ENCODE results near the gene JARID2. TPM values are rescaled to one million over a fixed set of nuclear protein-coding genes. Genes with fewer than 3 reads are reported as not detected.

Gene JARID2
- polyA plus RNA-seq, 1 donor from 2014 or later, result 25.5 TPM

- peaks cover 11% of the 10 kb centered on the region for H3K36me3 ChIP-seq (ENCODE audit: insufficient read depth, low read length)
- no peak overlapping the region for H3K9ac ChIP-seq (ENCODE audit: low read length)
- H3K9me2 ChIP-seq (ENCODE audit: insufficient read depth, low read length), result no peaks in the 10 kb centered on the region
- H3K9me3 ChIP-seq (ENCODE audit: low read length), result no peaks in the 10 kb centered on the region
- no peak overlapping the region for H3K27ac ChIP-seq (ENCODE audit: low read length)
- no peaks in the 10 kb centered on the region for H3K79me2 ChIP-seq (replicated peaks; ENCODE audit: insufficient read depth, low read length)
- H3K27me3 ChIP-seq (ENCODE audit: insufficient read depth, low read depth, low read length), result no peaks in the 10 kb centered on the region
- no peak overlapping the region for H3K4me3 ChIP-seq (ENCODE audit: low read length)
- no peaks in the 10 kb centered on the region for H3F3A ChIP-seq (ENCODE audit: insufficient read depth, low read length, poor library complexity, severe bottlenecking)
- TF ChIP-seq, protein P1, sequence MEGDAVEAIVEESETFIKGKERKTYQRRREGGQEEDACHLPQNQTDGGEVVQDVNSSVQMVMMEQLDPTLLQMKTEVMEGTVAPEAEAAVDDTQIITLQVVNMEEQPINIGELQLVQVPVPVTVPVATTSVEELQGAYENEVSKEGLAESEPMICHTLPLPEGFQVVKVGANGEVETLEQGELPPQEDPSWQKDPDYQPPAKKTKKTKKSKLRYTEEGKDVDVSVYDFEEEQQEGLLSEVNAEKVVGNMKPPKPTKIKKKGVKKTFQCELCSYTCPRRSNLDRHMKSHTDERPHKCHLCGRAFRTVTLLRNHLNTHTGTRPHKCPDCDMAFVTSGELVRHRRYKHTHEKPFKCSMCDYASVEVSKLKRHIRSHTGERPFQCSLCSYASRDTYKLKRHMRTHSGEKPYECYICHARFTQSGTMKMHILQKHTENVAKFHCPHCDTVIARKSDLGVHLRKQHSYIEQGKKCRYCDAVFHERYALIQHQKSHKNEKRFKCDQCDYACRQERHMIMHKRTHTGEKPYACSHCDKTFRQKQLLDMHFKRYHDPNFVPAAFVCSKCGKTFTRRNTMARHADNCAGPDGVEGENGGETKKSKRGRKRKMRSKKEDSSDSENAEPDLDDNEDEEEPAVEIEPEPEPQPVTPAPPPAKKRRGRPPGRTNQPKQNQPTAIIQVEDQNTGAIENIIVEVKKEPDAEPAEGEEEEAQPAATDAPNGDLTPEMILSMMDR (IDR thresholded peaks at IDR 0.05; ENCODE audit: poor library complexity, severe bottlenecking), result no peak
- TF ChIP-seq EP300 (conservative IDR thresholded peaks at IDR 0.05; ENCODE audit: poor library complexity, severe bottlenecking) (no peak), EZH2 (IDR thresholded peaks at IDR 0.05; ENCODE audit: borderline replicate concordance, insufficient read depth, low read length, poor library complexity, severe bottlenecking) (no peak), POLR2AphosphoS5 (IDR thresholded peaks at IDR 0.05) (no peak), SMC3 (conservative IDR thresholded peaks at IDR 0.05; ENCODE audit: poor library complexity) (no peak), MXI1 (conservative IDR thresholded peaks at IDR 0.05; ENCODE audit: poor library complexity, severe bottlenecking) (no peak), TAF1 (IDR thresholded peaks at IDR 0.05; ENCODE audit: low read depth) (no peak), REST (IDR thresholded peaks at IDR 0.05; ENCODE audit: borderline replicate concordance) (no peak), RAD21 (conservative IDR thresholded peaks at IDR 0.05) (no peak)
- H4K20me1 ChIP-seq (ENCODE audit: insufficient read depth), result no peaks in the 10 kb centered on the region
- H3K4me2 ChIP-seq (ENCODE audit: low read length), result no peak overlapping the region
- no peak overlapping the region for H2AFZ ChIP-seq (ENCODE audit: low read depth, low read length)
Measured at GRCh38 chr6:15509335-15509933, 263.6 kb downstream of the JARID2 start.

DNA sequence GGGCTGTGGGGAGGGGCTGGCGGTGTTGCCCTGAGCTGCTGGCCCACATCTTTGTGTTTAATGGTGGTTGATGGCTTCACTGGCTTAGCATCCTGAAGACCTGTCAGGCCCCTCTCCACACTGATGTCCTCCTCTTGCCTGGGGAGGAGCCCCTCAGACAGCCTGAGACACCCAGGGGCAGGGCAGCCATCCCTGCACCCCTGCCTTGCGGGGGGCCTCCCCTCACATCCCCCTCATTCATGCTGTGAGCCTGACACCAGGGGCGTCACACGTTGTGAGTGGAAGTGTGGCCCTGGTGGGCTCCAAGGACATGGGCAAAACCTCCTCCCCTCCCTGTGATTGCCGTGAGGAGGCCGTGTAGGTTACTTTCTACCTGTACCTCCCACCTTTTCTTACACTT, 264.3 kb downstream of the JARID2 start:
- Histone ChIP-seq H3K9ac (ENCODE audit: low read length) (no peak overlapping the region), H3K36me3 (ENCODE audit: insufficient read depth, low read length) (peaks cover 11% of the 10 kb centered on the region), H3K9me2 (ENCODE audit: insufficient read depth, low read length) (no peaks in the 10 kb centered on the region), H3K27me3 (ENCODE audit: insufficient read depth, low read depth, low read length) (no peaks in the 10 kb centered on the region), H3F3A (ENCODE audit: insufficient read depth, low read length, poor library complexity, severe bottlenecking) (no peaks in the 10 kb centered on the region), H4K20me1 (ENCODE audit: insufficient read depth) (no peaks in the 10 kb centered on the region), H3K27ac (ENCODE audit: low read length) (no peak overlapping the region), H3K79me2 (replicated peaks; ENCODE audit: insufficient read depth, low read length) (no peaks in the 10 kb centered on the region), H3K4me2 (ENCODE audit: low read length) (no peak overlapping the region), H3K4me3 (ENCODE audit: low read length) (no peak overlapping the region), H2AFZ (ENCODE audit: low read depth, low read length) (no peak overlapping the region), H3K9me3 (ENCODE audit: low read length) (no peaks in the 10 kb centered on the region)
- TF ChIP-seq REST (IDR thresholded peaks at IDR 0.05; ENCODE audit: borderline replicate concordance), result no peak
- TF ChIP-seq, protein P1 (IDR thresholded peaks at IDR 0.05; ENCODE audit: poor library complexity, severe bottlenecking), result no peak
- TF ChIP-seq RAD21 (conservative IDR thresholded peaks at IDR 0.05), result no peak
- no peak for TF ChIP-seq TAF1 (IDR thresholded peaks at IDR 0.05; ENCODE audit: low read depth)
- no peak for TF ChIP-seq POLR2AphosphoS5 (IDR thresholded peaks at IDR 0.05)
- TF ChIP-seq SMC3 (conservative IDR thresholded peaks at IDR 0.05; ENCODE audit: poor library complexity), result no peak
- TF ChIP-seq MXI1 (conservative IDR thresholded peaks at IDR 0.05; ENCODE audit: poor library complexity, severe bottlenecking), result no peak
- TF ChIP-seq EP300 (conservative IDR thresholded peaks at IDR 0.05; ENCODE audit: poor library complexity, severe bottlenecking), result no peak
- no peak for TF ChIP-seq EZH2 (IDR thresholded peaks at IDR 0.05; ENCODE audit: borderline replicate concordance, insufficient read depth, low read length, poor library complexity, severe bottlenecking)
